Placental pericyte (primary cell): Measurements from ENCODE around the gene MYLIP. TPM values are rescaled to one million over a fixed set of nuclear protein-coding genes. Genes with fewer than 3 reads are reported as not detected.

ENCODE experiments used
- small RNA-seq: library from RNA; depleted of rRNA; stranded (forward); fragments of <200 nt; gene quantifications from one replicate; pipeline ENCODE3, GENCODE V24; 2012; ENCODE audit warnings: low replicate concordance
- total RNA-seq: library from RNA; depleted of rRNA; stranded (reverse); fragments of >200 nt; gene quantifications from 2 replicates; pipeline ENCODE4 v1.2.3, GENCODE V29; 2012

The MYLIP gene
- total RNA-seq: 14.9 and 18.4 TPM in 2 replicates

GRCh38 chr6:16128759-16129622 is at the start of gene MYLIP:
Gene MYLIP (plus strand): TSS chr6:16129086. CDS start chr6:16129323, 237 bp downstream.

Small RNA genes lying within 50 kb of the gene (small RNA-seq; reads per million reads assigned to genes)
- not detected for gene MIR4639

Other genes with a start within 250 kb of the MYLIP start
- gene GMPR, start 109.5 kb downstream of the MYLIP start, total RNA-seq: 6.6 and 37.9 TPM in 2 replicates